SK-N-SH (cell line): Measurements from ENCODE around the gene WDR64. TPM values are rescaled to one million over a fixed set of nuclear protein-coding genes. Genes with fewer than 3 reads are reported as not detected.

ENCODE experiments used
- CTCF ChIA-PET: fragments of 300-600, 350-600 bp; formaldehyde crosslinking; extraction: SDS; loops from one replicate; lab custom pipeline; 2021; lab: Yijun Ruan, JAX
- POLR2A ChIA-PET: fragments of 350-600 bp; sonication (Branson Sonifier 250); formaldehyde crosslinking; extraction: SDS; loops from one replicate; lab custom pipeline; 2020; ENCODE audit warnings: antibody characterized with exemption, inconsistent platforms; lab: Yijun Ruan, JAX
- DNase-seq: peaks from one replicate; pipeline ENCODE4 v3.0.0; 2012
- H2AFZ ChIP-seq: fragments of 200-600 bp; sonication (generic); 2 replicates; pipeline ENCODE4 v1.8.1; 2016; ENCODE audit warnings: antibody characterized with exemption, mild to moderate bottlenecking, low read depth
- H3F3A ChIP-seq: fragments of 200-600 bp; sonication (generic); replicated peaks from 2 replicates; pipeline ENCODE3; 2016; ENCODE audit warnings: antibody characterized with exemption, mild to moderate bottlenecking; ENCODE audit not compliant: insufficient read depth
- H3K27ac ChIP-seq, 2 experiments: fragments of 200-500 bp in 1 of 2; fragments of 200-600 bp in 1 of 2; sonication (Bioruptor generic) in 1 of 2; sonication (generic), shearing (Covaris generic) in 1 of 2; 2 replicates each; pipeline versions ENCODE4 v1.5.1 to v1.6.1; 2014 to 2016; ENCODE audit warnings: low read depth in 2 of 2, inconsistent platforms in 1 of 2, low read length in 1 of 2, mild to moderate bottlenecking in 1 of 2, mixed read lengths in 1 of 2
- H3K27me3 ChIP-seq: fragments of 200-600 bp; sonication (generic), shearing (Covaris generic); 2 replicates; pipeline ENCODE4 v1.6.1; 2016; ENCODE audit warnings: mixed run types; ENCODE audit not compliant: insufficient read depth
- H3K36me3 ChIP-seq, 2 experiments: fragments of 200-500 bp in 1 of 2; fragments of 200-600 bp in 1 of 2; sonication (Bioruptor generic) in 1 of 2; sonication (generic) in 1 of 2; replicated peaks in 1 of 2; 2 replicates each; pipeline versions ENCODE3 to v1.5.1; 2014 to 2016; ENCODE audit warnings: low read length in 1 of 2, mild to moderate bottlenecking in 1 of 2; ENCODE audit not compliant: insufficient read depth in 2 of 2, control insufficient read depth in 1 of 2
- H3K4me1 ChIP-seq, 2 experiments: fragments of 200-500 bp in 1 of 2; fragments of 200-600 bp in 1 of 2; sonication (Bioruptor generic) in 1 of 2; sonication (generic), shearing (Covaris generic) in 1 of 2; 2 replicates each; pipeline versions ENCODE4 v1.5.1 to v1.6.1; 2014 to 2016; ENCODE audit warnings: low read depth in 1 of 2, low read length in 1 of 2, mixed run types in 1 of 2; ENCODE audit not compliant: insufficient read depth in 2 of 2, control insufficient read depth in 1 of 2
- H3K4me2 ChIP-seq: fragments of 200-600 bp; sonication (generic), shearing (Covaris generic); 2 replicates; pipeline ENCODE4 v1.6.1; 2017; ENCODE audit warnings: mixed run types
- H3K4me3 ChIP-seq, 2 experiments: fragments of 200-500 bp in 1 of 2; fragments of 200-600 bp in 1 of 2; sonication (Bioruptor generic) in 1 of 2; sonication (generic), shearing (Covaris generic) in 1 of 2; 2 replicates each; pipeline versions ENCODE4 v1.5.1 to v1.8.1; 2014 to 2016; ENCODE audit warnings: low read depth in 2 of 2, inconsistent platforms in 1 of 2, low read length in 1 of 2, mild to moderate bottlenecking in 1 of 2, mixed read lengths in 1 of 2, moderate library complexity in 1 of 2
- H3K79me2 ChIP-seq: fragments of 200-600 bp; sonication (generic); 2 replicates; pipeline ENCODE4 v1.8.1; 2017; ENCODE audit warnings: mild to moderate bottlenecking; ENCODE audit not compliant: insufficient read depth
- H3K9ac ChIP-seq: fragments of 200-600 bp; sonication (generic); 2 replicates; pipeline ENCODE4 v1.6.1; 2017; ENCODE audit warnings: mixed run types
- H3K9me2 ChIP-seq: fragments of 200-600 bp; sonication (generic); 2 replicates; pipeline ENCODE4 v1.6.1; 2017; ENCODE audit warnings: mixed run types
- H3K9me3 ChIP-seq: fragments of 200-600 bp; sonication (generic); 2 replicates; pipeline ENCODE4 v1.6.1; 2017; ENCODE audit warnings: mixed run types, mild to moderate bottlenecking, moderate library complexity
- H4K20me1 ChIP-seq: fragments of 200-600 bp; sonication (generic); 2 replicates; pipeline ENCODE4 v1.6.1; 2017; ENCODE audit warnings: mild to moderate bottlenecking, mixed run types; ENCODE audit not compliant: insufficient read depth
- EZH2phosphoT487 ChIP-seq: fragments of 200-600 bp; sonication (generic); IDR thresholded peaks from 2 replicates; pipeline ENCODE4 v1.6.1; 2017; ENCODE audit warnings: low read depth, mixed run types, mild to moderate bottlenecking, antibody characterized with exemption, moderate library complexity, borderline replicate concordance
- FOXM1 ChIP-seq: IDR thresholded peaks from 2 replicates; pipeline ENCODE4 v1.4.0; 2012; ENCODE audit warnings: low read depth, mild to moderate bottlenecking
- GATA2 ChIP-seq: sonication (generic); formaldehyde crosslinking; IDR thresholded peaks from 2 replicates; pipeline ENCODE4 v1.5.0; 2020; ENCODE audit warnings: mild to moderate bottlenecking, missing genetic modification reagents
- JUND ChIP-seq: IDR thresholded peaks from 2 replicates; pipeline ENCODE4 v1.4.0; 2012
- NFIC ChIP-seq: IDR thresholded peaks from 2 replicates; pipeline ENCODE4 v1.4.0; 2012; ENCODE audit warnings: borderline replicate concordance
- PBX3 ChIP-seq: IDR thresholded peaks from 2 replicates; pipeline ENCODE4; 2012
- POLR2AphosphoS5 ChIP-seq: IDR thresholded peaks from 2 replicates; pipeline ENCODE4 v1.6.1; 2012; ENCODE audit warnings: low read depth, low read length
- RFX5 ChIP-seq: IDR thresholded peaks from 2 replicates; pipeline ENCODE4 v1.6.1; 2012; ENCODE audit warnings: mild to moderate bottlenecking, improper control_type of control experiment, low read length
- TCF12 ChIP-seq: IDR thresholded peaks from 2 replicates; pipeline ENCODE4 v1.4.0; 2012
- TEAD4 ChIP-seq: IDR thresholded peaks from 2 replicates; pipeline ENCODE4 v1.4.0; 2012; ENCODE audit warnings: mild to moderate bottlenecking, borderline replicate concordance; ENCODE audit not compliant: insufficient read depth
- USF1 ChIP-seq: IDR thresholded peaks from 2 replicates; pipeline ENCODE4 v1.4.0; 2012; ENCODE audit warnings: low read depth, borderline replicate concordance
- ZBTB33 ChIP-seq: IDR thresholded peaks from 2 replicates; pipeline ENCODE4 v1.4.0; 2012; ENCODE audit warnings: low read depth, borderline replicate concordance
- WGBS: methylation state at CpG from one replicate; pipeline ENCODE4 v1.1.6; 2017; ENCODE audit warnings: low lambda C conversion rate; 5-methylcytosine and 5-hydroxymethylcytosine counted together
- polyA plus RNA-seq, 3 experiments: library from polyadenylated mRNA; depleted of rRNA; stranded (reverse); fragments of >200 nt; gene quantifications; 2 replicates each; pipeline ENCODE4 v1.2.3, GENCODE V29; 2012

Gene WDR64
- polyA plus RNA-seq, 1 of the 3 experiments (the other 2 are of a cell fraction): not detected

- H3K36me3 ChIP-seq: no peaks in the 10 kb centered on the region
- H3K9ac ChIP-seq: no peak overlapping the region
- H4K20me1 ChIP-seq: no peaks in the 10 kb centered on the region
- POLR2A ChIA-PET: no interaction called here
- CTCF ChIA-PET: no interaction called here
- no peak overlapping the region for H3K27ac ChIP-seq
- no peak for DNase-seq
- H3K27me3 ChIP-seq: no peaks in the 10 kb centered on the region
- no peak overlapping the region for H3K4me2 ChIP-seq
- no peaks in the 10 kb centered on the region for H3K79me2 ChIP-seq
- no peaks in the 10 kb centered on the region for H3K9me2 ChIP-seq
- H2AFZ ChIP-seq: no peak overlapping the region
- TF ChIP-seq TEAD4 (no peak), EZH2phosphoT487 (no peak)
- no peaks in the 10 kb centered on the region for H3F3A ChIP-seq
- no peak overlapping the region for H3K4me3 ChIP-seq
- H3K9me3 ChIP-seq: no peaks in the 10 kb centered on the region
- no peaks in the 10 kb centered on the region for H3K4me1 ChIP-seq
- WGBS: 37% methylated on average over 3 of the region's 3 CpGs
Observed at GRCh38 chr1:241736387-241736786, 84.3 kb downstream of the WDR64 start.

GRCh38 chr1:241738284-241739078 is 86.4 kb downstream of the WDR64 start:
- Histone ChIP-seq H3K9ac (no peak overlapping the region), H2AFZ (no peak overlapping the region), H3K4me2 (no peak overlapping the region), H3K79me2 (no peaks in the 10 kb centered on the region), H3K36me3 (no peaks in the 10 kb centered on the region), H3K27me3 (no peaks in the 10 kb centered on the region), H3K4me1 (no peaks in the 10 kb centered on the region), H3K9me3 (no peaks in the 10 kb centered on the region), H3K4me3 (no peak overlapping the region), H3K9me2 (no peaks in the 10 kb centered on the region), H3K27ac (no peak overlapping the region), H4K20me1 (no peaks in the 10 kb centered on the region), H3F3A (no peaks in the 10 kb centered on the region)
- ChIA-PET CTCF (no interaction called here), POLR2A (no interaction called here)
- TF ChIP-seq GATA2 (CRISPR knock-in tag) (no peak), ZBTB33 (no peak), USF1 (no peak), NFIC (no peak), JUND (no peak), PBX3 (no peak), RFX5 (no peak), TCF12 (no peak), EZH2phosphoT487 (no peak), POLR2AphosphoS5 (no peak), FOXM1 (no peak)
- no peak for DNase-seq
- 56% methylated on average over 8 of the region's 8 CpGs for WGBS
